GM18873 (cell line): Measurements from ENCODE around the gene PDE4B.
"Not testable (repeated sequence)": the region's sequence is repeated elsewhere in the genome, so short reads cannot be mapped to it uniquely, and the experiment has no call there.

Source experiments
- ATAC-seq: cut with Tn5 transposase; IDR thresholded peaks from one replicate; pipeline ENCODE4 v1.9.1; 2021; ENCODE audit warnings: mild to moderate bottlenecking, moderate library complexity, moderate number of reproducible peaks; ENCODE audit not compliant: unreplicated experiment, low FRiP score

Gene PDE4B

DNA sequence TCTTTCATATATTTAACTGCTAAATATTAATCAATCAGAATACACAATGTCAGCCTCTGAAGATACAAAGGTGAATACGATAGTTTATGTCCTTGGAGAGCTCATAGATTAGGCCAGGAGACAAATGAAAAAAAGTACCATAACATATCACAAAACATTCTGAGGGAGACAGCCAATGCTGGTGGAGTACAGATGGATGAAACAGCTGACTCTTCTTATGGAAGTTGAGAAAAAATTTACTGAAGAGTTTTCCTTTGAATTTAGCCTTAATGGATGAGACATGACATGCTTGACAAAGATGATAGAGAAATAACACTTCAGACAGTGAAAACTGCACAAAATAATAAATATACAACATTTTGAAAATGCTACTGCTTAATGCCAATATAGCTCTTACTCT, 193.5 kb downstream of the PDE4B start:
- ATAC-seq: no peak

DNA sequence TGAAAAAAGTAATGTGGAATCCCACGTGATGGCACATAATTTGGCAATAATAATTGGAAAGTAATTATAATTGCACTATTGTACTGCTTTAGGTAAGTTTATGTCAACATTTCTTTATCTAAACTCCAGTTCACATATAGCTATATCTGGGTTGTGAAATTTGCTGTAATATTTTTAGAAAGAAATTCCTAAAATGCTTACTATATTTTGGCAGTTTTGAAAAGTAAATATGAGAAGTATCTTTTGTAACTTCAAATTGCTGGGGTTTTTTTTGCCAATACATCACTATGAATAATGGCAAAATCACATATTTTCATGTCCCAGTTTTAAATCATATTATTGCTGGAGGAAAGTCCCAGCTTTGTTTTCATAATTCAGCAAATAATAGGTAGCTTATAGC, 197.5 kb downstream of the PDE4B start:
- no peak for ATAC-seq

GRCh38 chr1:65991694-65992093, 199.0 kb downstream of the PDE4B start:
- no peak for ATAC-seq

DNA sequence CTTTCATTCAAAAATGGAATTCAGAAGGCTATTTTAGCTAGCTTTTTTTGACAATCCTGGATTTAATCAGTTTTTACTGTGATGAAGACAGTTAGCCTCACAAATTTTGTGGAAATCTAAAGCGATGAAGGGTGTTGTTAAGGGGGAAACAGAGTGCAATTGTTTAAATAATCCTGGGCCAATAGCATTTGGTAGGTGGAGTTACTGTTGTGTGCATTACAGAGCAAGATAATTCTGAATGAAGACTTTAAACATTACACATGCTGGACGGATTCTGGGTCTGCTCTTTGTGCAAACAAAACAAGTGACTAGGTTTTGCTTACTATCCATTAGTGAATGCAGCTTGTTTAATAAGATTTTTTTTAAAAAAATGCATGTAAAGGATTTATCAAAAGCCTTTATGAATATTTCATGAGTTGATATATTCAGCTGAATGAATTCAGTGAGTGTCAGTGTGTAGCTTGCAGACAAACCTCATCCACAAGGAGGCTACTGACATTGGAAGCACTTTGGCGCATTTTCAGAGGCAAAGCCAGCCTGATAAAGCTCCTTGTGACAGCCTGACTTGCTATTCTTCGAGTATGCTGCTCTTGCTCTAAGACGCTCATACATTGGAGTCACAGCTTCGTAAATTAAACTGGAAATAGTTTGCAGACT, 199.6 kb downstream of the PDE4B start:
- no peak for ATAC-seq

- ATAC-seq: no peak
Measured at GRCh38 chr1:65992831-65993271, 200.2 kb downstream of the PDE4B start.

GRCh38 chr1:65994223-65994622, 201.5 kb downstream of the PDE4B start:
- ATAC-seq: no peak

DNA sequence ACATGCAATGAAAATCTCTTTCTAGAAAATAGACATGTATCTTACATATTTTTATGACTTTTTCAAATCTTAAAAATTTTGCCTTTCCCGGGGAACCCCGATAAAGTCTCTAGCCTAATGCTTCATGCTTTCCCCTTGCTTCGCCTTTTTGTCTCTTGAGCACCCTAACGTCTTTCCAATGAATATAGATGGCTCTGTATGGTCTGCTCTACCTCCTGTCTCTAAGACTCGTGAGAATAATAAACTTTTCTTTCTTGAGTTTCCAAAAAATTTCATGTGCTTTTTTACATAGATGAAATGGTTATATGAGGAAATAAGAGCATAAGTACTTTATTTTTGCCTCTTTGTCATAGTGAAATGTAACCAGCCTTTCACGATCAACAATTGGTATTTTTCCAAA, 202.6 kb downstream of the PDE4B start:
- no peak for ATAC-seq

GRCh38 chr1:65995928-65996327, 203.2 kb downstream of the PDE4B start:
- ATAC-seq: no peak

GRCh38 chr1:65997693-65998092, 205.0 kb downstream of the PDE4B start:
- no peak for ATAC-seq

GRCh38 chr1:65998763-65999583, 206.3 kb downstream of the PDE4B start:
- no peak for ATAC-seq

DNA sequence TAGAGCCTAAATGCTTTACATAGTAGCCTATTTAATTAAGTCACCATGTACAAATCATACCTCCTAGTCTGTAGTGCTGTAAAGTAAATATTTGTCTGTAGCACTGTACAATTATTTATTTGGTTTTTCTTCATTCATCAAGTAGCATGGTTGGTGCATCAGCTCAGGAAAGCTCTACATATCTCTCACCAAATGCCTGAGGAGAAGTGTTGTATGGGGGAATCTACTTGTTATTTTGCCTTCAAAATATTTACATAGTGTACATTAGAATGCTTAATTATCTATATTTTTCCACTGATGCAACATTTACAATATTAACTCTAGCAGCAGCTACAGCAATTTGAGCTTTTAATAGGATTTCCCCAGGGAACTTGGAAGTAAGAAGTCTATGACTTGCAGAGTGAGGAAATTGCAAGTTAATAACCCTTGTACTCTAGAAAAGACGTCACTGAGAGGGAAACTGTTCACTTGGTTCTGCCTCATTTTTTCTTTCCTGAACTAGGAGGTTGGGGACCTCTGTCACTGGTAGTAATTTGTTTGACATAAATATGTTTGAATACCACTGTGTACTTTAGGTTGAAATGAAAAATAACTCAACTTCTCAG, 207.4 kb downstream of the PDE4B start:
- ATAC-seq: no peak

DNA sequence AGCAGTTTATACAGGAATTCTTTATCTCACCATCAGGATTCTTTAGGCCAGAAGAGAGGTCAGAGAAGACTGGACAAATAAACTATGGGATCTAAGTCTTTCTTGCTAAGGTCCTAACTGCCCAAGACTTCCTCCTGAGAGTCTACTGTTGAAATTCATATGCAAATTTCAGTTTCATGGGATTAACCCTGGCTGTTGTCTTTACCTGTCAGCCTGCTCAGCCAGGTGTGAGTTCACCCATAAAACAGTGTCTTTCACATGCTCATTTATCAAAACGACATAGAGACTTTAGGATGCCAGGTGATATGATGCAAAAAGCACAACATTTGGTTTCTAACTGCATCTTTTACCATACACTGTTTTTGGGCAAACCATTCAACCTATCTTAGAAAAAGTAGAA, 211.0 kb downstream of the PDE4B start:
- ATAC-seq: no peak

DNA sequence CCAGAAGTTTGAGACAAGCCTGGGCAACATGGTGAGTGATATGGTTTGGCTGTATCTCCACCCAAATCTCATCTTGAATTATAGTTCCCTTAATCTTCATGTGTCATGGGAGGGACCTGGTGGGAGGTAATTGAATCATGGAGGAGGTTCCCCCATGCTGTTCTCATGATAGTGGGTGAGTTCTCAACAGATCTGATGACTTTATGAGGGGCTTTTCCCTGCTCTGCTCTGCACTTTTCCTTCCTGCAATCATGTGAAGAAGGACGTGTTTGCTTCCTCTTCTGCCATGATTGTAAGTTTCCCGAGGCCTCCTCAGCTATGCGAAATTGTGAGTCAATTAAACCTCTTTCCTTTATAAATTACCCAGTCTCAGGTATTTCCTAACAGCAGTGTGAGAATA, 213.8 kb downstream of the PDE4B start:
- not testable (repeated sequence) for ATAC-seq

DNA sequence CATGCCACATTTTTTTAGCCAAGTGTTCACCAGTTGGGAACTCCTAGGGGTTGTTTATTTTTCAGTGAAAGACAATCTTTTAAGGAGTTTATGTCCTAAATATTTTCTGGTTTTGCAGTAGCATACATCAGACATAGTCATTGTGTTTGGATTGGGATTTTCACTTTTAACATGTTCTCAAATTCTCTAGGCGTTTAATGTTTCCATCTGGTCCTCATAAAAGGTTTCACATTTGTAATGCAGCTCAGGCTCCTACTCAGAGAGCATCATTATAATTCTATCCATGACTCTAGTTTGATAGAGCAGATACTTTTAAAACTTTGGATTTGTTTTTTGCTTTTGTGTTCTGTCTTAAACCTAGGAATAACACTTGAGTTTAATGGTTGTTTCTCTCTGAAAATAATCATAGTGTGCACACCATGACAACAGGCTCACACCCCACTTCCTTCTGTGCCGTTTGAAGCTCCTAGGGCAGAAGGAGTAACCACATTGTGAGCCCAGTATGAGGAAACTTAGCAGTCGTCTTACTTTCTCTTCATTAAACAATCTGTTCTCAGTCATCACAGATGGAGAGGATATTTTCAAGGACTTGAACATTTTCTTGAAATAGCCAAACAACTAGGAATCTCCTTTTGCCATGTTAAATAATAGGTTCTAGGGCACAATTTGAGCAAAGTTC, 219.6 kb downstream of the PDE4B start:
- ATAC-seq: no peak

GRCh38 chr1:66013371-66013770, 220.7 kb downstream of the PDE4B start:
- no peak for ATAC-seq

DNA sequence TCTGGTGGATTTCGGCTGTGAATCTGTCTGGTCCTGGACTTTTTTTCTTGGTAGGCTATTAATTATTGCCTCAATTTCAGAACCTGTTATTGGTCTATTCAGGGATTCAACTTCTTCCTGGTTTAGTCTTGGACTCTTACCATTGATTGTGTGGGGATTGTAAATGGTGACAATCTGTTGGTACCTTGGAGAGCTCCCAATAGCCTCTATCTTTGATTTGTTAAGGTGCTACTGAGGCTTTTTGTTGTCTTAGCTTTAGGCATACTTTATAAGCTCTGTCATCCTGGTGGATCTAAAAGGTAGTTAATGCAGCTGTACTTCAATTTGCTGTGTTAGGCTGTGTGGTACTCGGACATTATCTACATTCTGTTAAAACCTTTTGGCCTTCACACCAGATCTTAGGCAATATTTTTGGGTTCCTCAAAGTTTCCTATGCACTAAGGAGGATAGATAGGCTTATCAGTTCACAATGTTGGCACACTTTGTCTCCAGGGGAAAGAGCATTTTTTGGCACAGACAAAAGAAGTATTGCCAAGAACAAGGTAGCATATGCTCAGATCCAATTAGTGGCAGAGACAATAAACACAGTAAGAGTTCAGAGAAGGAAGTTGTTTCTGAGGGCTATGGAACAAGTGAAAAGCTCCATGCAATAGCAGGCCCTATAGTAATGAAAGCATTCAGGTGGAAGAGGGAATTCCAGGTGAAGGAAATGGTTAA, 230.4 kb downstream of the PDE4B start:
- ATAC-seq: no peak

GRCh38 chr1:66025188-66025587, 232.5 kb downstream of the PDE4B start:
- ATAC-seq: no peak

- no peak for ATAC-seq
Measured at GRCh38 chr1:66028035-66028434, 235.3 kb downstream of the PDE4B start.

GRCh38 chr1:66033781-66034180, 241.1 kb downstream of the PDE4B start:
- no peak for ATAC-seq

GRCh38 chr1:66035616-66036245, 243.0 kb downstream of the PDE4B start:
- no peak for ATAC-seq
